ENCODE results near the gene CPNE1.
A peak's percentile ranks its signal among the peaks of the same experiment; 100 is the strongest.

CPNE1 gene

GRCh38 chr20:35618263-35619131, 46.2 kb downstream of the CPNE1 start:
- no peak for DNase-seq

- peak; percentile 58 for DNase-seq
Measured at GRCh38 chr20:35617397-35618262, 47.1 kb downstream of the CPNE1 start.

GRCh38 chr20:35616465-35617396, 48.0 kb downstream of the CPNE1 start:
- peak; percentile 100 for DNase-seq

- no peak for DNase-seq
Measured at GRCh38 chr20:35615667-35616464, 48.8 kb downstream of the CPNE1 start, which contains the start of gene SPAG4. Gene SPAG4, plus strand, starts transcription at chr20:35615829. Its CDS starts 175 bp downstream, at chr20:35616004.

GRCh38 chr20:35611482-35611881, 53.2 kb downstream of the CPNE1 start:
- no peak for DNase-seq

- DNase-seq: no peak
Measured at GRCh38 chr20:35610833-35611427, 53.8 kb downstream of the CPNE1 start.

- no peak for DNase-seq
Measured at GRCh38 chr20:35607003-35607735, 57.5 kb downstream of the CPNE1 start.

GRCh38 chr20:35606127-35606526, 58.6 kb downstream of the CPNE1 start:
- DNase-seq: no peak

GRCh38 chr20:35604449-35604747, 60.3 kb downstream of the CPNE1 start:
- no peak for DNase-seq

GRCh38 chr20:35603695-35604448, 60.8 kb downstream of the CPNE1 start:
- DNase-seq: no peak

- no peak for DNase-seq
Measured at GRCh38 chr20:35602851-35603495, 61.7 kb downstream of the CPNE1 start.

GRCh38 chr20:35601990-35602389, 62.7 kb downstream of the CPNE1 start:
- DNase-seq: no peak

- DNase-seq: peak; percentile 71
Measured at GRCh38 chr20:35600993-35601973, 63.4 kb downstream of the CPNE1 start.

- no peak for DNase-seq
Measured at GRCh38 chr20:35600176-35600992, 64.3 kb downstream of the CPNE1 start.

GRCh38 chr20:35599776-35600120, 65.0 kb downstream of the CPNE1 start:
- DNase-seq: no peak

- DNase-seq: no peak
Measured at GRCh38 chr20:35598899-35599775, 65.6 kb downstream of the CPNE1 start.
